Measurements from ENCODE around the gene CEP85.

DNA sequence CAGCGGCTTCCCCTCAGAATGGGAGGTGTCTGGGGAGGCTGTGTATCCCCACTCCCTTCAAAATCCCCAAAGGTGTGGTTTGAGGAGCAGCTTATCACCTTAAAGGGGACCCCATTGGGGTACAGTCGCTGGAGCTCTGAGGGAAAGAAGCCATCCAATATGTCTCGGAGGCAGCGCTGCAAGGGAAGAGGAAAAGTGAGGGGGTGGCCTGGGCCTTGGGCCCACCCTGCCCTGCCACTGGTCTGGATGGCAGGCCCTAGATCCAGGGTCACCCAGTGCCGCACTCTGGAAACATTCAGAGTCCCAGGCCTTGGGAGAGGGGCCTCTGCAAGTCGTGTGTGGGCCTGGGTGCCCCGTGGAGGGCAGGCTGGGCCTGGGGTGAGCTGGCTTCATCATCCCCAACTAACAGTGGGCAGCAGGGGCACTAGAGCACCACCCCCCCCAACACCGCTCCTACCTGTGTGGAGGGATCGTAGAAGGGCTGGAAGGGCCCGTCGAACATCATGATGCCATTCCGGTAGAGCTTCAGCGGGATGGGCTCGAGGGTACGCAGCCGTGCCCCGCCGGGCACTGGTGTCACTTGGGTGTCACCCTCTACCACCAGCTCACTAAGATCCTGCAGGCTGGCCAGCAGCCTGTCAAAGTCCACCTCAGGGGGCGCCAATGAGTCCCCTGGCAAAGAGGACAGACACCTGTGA, 51.5 kb downstream of the CEP85 start:
- TF ChIP-seq, protein P1, sequence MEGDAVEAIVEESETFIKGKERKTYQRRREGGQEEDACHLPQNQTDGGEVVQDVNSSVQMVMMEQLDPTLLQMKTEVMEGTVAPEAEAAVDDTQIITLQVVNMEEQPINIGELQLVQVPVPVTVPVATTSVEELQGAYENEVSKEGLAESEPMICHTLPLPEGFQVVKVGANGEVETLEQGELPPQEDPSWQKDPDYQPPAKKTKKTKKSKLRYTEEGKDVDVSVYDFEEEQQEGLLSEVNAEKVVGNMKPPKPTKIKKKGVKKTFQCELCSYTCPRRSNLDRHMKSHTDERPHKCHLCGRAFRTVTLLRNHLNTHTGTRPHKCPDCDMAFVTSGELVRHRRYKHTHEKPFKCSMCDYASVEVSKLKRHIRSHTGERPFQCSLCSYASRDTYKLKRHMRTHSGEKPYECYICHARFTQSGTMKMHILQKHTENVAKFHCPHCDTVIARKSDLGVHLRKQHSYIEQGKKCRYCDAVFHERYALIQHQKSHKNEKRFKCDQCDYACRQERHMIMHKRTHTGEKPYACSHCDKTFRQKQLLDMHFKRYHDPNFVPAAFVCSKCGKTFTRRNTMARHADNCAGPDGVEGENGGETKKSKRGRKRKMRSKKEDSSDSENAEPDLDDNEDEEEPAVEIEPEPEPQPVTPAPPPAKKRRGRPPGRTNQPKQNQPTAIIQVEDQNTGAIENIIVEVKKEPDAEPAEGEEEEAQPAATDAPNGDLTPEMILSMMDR (IDR thresholded peaks at IDR 0.05): peak in 1 of 6 experiments; percentile 42
- no peak for TF ChIP-seq POLR2A (IDR thresholded peaks at IDR 0.05)

Data from esophagus squamous epithelium (tissue), 4 donors.